Measurements from ENCODE around the gene EEF1AKMT4. TPM values are rescaled to one million over a fixed set of nuclear protein-coding genes. Genes with fewer than 3 reads are reported as not detected.

EEF1AKMT4 gene
- total and polyA plus RNA-seq, 3 experiments from 2014 or later: 5.3 to 14.5 (median 13.2) TPM

DNA sequence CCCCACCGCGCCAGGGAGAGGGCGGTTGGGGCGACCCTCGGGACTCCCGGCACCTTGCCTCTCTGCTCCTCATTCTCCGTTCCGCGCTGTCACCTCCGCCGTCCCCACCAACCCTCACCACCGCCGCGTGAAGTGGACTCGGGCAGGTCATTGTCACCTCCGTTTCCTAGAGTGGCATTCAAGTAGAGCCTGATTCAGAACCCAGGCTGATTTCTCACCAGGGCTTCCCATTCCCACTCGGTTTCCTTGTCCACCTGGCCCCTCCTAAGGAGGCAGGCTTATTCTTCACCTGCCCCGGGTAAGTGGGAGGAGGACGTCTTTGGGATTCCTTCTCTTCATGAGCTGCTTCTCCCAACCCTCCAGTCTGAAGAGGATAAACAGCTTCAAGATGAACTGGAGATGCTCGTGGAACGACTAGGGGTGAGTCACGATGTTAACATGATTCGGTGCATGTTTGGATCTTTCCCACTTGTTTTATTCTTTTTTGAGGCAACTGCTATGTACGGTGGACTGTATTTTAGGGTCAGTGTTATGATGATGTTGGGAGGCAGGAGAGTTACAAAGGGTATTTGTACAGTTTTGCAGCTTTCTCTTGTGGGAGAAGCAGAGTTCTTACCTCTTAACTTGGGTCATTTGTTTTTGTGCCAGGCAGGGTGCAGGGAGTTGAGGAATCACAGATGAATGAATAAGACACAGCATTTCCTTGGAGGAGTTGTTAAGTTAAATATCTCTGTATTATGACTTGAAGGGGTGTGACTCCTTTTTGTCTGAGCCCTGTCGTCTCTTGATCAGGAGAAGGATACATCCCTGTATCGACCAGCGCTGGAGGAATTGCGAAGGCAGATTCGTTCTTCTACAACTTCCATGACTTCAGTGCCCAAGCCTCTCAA is 50.3 kb downstream of the EEF1AKMT4 start:
- H3K4me1 Mint-ChIP-seq: peaks cover 25 to 36% (median 36%) of the 10 kb centered on the region in 3 donors
- CTCF ChIA-PET: interaction anchor here (0.7 kb wide), 1 partner anchor 164 kb away, joined by 3 read pairs; the partner anchor contains the start of gene EIF2B5

DNA sequence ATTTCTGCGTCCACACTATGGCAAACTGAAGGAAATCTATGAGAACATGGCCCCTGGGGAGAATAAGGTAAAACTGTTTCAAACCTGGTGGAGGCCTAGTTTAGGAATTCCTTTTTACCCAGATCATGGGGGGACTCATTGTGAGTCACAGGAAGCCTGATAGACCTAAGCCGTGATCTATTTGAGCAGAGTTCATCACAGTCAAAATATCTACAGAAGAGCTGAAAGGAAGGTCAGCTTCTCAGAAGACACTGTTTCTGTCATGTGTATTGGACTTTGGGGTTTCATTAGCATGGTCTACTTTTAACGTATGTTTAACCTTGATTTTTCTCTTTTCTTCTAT is 50.9 kb downstream of the EEF1AKMT4 start:
- H3K4me1 ChIP-seq (ENCODE audit: insufficient read depth, low read length): peaks cover 14% of the 10 kb centered on the region
- Mint-ChIP-seq H3K36me3 (peaks cover 5 to 61% (median 15%) of the 10 kb centered on the region in 3 donors), H3K4me3 (peak overlapping the region; percentile 89 to 96 (median 92)), H3K27ac (peak overlapping the region in 5 of 8 donors; percentile 57 to 94 (median 90)), H3K27me3 (peaks cover 0 to 2% of the 10 kb centered on the region in 2 donors), H3K4me1 (peaks cover 25 to 36% (median 36%) of the 10 kb centered on the region in 3 donors), H3K9me3 (no peaks in the 10 kb centered on the region)
- H3K27ac ChIP-seq (ENCODE audit: low read depth, low read length): no peak overlapping the region
- ChIA-PET POLR2A (no interaction called here), CTCF (interaction anchor here (1.5 kb wide), 1 partner anchor 53 kb away, joined by 3 read pairs; no protein-coding TSS in a partner anchor)
- H3K4me3 ChIP-seq (ENCODE audit: low read length): peak overlapping the region; percentile 68
- no peak for DNase-seq
- no peaks in the 10 kb centered on the region for H3K9me3 ChIP-seq (ENCODE audit: low read length)
- H3K27me3 ChIP-seq (ENCODE audit: insufficient read depth, low read length, poor library complexity, severe bottlenecking): no peaks in the 10 kb centered on the region
- peaks cover 45% of the 10 kb centered on the region for H3K36me3 ChIP-seq (ENCODE audit: insufficient read depth, low read length)

More for the DNA sequence above, 50.3 kb downstream of the EEF1AKMT4 start:
- Histone ChIP-seq H3K4me1 (ENCODE audit: insufficient read depth, low read length) (peaks cover 14% of the 10 kb centered on the region), H3K27me3 (ENCODE audit: insufficient read depth, low read length, poor library complexity, severe bottlenecking) (no peaks in the 10 kb centered on the region), H3K36me3 (ENCODE audit: insufficient read depth, low read length) (peaks cover 43% of the 10 kb centered on the region), H3K9me3 (ENCODE audit: low read length) (no peaks in the 10 kb centered on the region), H3K27ac (ENCODE audit: low read depth, low read length) (peak overlapping the region; percentile 57), H3K4me3 (ENCODE audit: low read length) (peak overlapping the region; percentile 68)
- peak overlapping the region; percentile 52 to 95 (median 89) for H3K27ac Mint-ChIP-seq
- peaks cover 5 to 57% (median 15%) of the 10 kb centered on the region in 3 donors for H3K36me3 Mint-ChIP-seq
- peak overlapping the region; percentile 89 to 96 (median 92) for H3K4me3 Mint-ChIP-seq
- H3K27me3 Mint-ChIP-seq: peaks cover 0 to 3% of the 10 kb centered on the region in 2 donors
- POLR2A ChIA-PET: interaction anchor here (0.8 to 1.5 kb wide), 2 partner anchors 115 to 126 kb away, joined by 4 to 5 read pairs; no protein-coding TSS in a partner anchor
- no peak for DNase-seq
- H3K9me3 Mint-ChIP-seq: no peaks in the 10 kb centered on the region

GRCh38 chr3:184305577-184305976 is 56.1 kb downstream of the EEF1AKMT4 start:
- H3K36me3 ChIP-seq (ENCODE audit: insufficient read depth, low read length): peaks cover 66% of the 10 kb centered on the region
- Mint-ChIP-seq H3K36me3 (peaks cover 5 to 86% (median 47%) of the 10 kb centered on the region in 3 donors), H3K27ac (peak overlapping the region in 2 of 8 donors; percentile 3 to 47), H3K27me3 (no peaks in the 10 kb centered on the region), H3K9me3 (no peaks in the 10 kb centered on the region), H3K4me1 (peaks cover 7 to 16% (median 11%) of the 10 kb centered on the region in 3 donors), H3K4me3 (peak overlapping the region in 1 of 7 donors; percentile 18)
- no peak overlapping the region for H3K27ac ChIP-seq (ENCODE audit: low read depth, low read length)
- no peaks in the 10 kb centered on the region for H3K27me3 ChIP-seq (ENCODE audit: insufficient read depth, low read length, poor library complexity, severe bottlenecking)
- no peaks in the 10 kb centered on the region for H3K4me1 ChIP-seq (ENCODE audit: insufficient read depth, low read length)
- no peaks in the 10 kb centered on the region for H3K9me3 ChIP-seq (ENCODE audit: low read length)
- H3K4me3 ChIP-seq (ENCODE audit: low read length): no peak overlapping the region
- no peak for DNase-seq
- CTCF ChIA-PET: interaction anchor here (1.0 kb wide), 1 partner anchor 210 kb away, joined by 4 read pairs; no protein-coding TSS in a partner anchor
- POLR2A ChIA-PET: no interaction called here

GRCh38 chr3:184306341-184306972 is 57.0 kb downstream of the EEF1AKMT4 start:
- no peaks in the 10 kb centered on the region for H3K4me1 ChIP-seq (ENCODE audit: insufficient read depth, low read length)
- peaks cover 5 to 12% (median 9%) of the 10 kb centered on the region in 3 donors for H3K4me1 Mint-ChIP-seq
- no peaks in the 10 kb centered on the region for H3K9me3 ChIP-seq (ENCODE audit: low read length)
- H3K36me3 Mint-ChIP-seq: peaks cover 5 to 79% (median 46%) of the 10 kb centered on the region in 3 donors
- no peak overlapping the region for H3K4me3 ChIP-seq (ENCODE audit: low read length)
- DNase-seq: no peak
- no peak overlapping the region for H3K4me3 Mint-ChIP-seq
- no peak overlapping the region for H3K27ac ChIP-seq (ENCODE audit: low read depth, low read length)
- ChIA-PET CTCF (no interaction called here), POLR2A (no interaction called here)
- peak overlapping the region in 1 of 8 donors; percentile 54 for H3K27ac Mint-ChIP-seq
- no peaks in the 10 kb centered on the region for H3K9me3 Mint-ChIP-seq
- no peaks in the 10 kb centered on the region for H3K27me3 Mint-ChIP-seq
- peaks cover 58% of the 10 kb centered on the region for H3K36me3 ChIP-seq (ENCODE audit: insufficient read depth, low read length)
- H3K27me3 ChIP-seq (ENCODE audit: insufficient read depth, low read length, poor library complexity, severe bottlenecking): no peaks in the 10 kb centered on the region

DNA sequence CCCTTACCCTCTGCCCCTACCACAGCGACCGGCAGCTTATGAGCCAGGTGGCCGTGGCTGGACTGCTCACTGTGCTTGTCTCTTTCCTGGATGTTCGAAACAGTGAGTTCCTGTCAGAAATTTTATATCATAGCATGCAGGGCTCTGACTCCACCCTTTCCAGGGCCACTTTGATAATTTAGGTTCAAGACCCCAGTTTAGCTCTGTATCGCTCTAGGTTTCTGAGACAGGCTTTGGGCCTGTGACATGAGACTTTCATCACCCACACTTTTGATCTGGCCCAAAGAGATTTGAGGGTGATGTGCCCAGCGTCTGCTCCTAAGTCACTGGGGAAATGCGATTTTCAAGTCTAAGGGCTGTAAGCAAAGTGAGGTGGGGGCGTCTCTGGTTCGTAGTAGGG is 58.4 kb downstream of the EEF1AKMT4 start:
- Histone ChIP-seq H3K36me3 (ENCODE audit: insufficient read depth, low read length) (peaks cover 45% of the 10 kb centered on the region), H3K27me3 (ENCODE audit: insufficient read depth, low read length, poor library complexity, severe bottlenecking) (no peaks in the 10 kb centered on the region), H3K4me1 (ENCODE audit: insufficient read depth, low read length) (no peaks in the 10 kb centered on the region), H3K4me3 (ENCODE audit: low read length) (no peak overlapping the region), H3K27ac (ENCODE audit: low read depth, low read length) (no peak overlapping the region), H3K9me3 (ENCODE audit: low read length) (no peaks in the 10 kb centered on the region)
- Mint-ChIP-seq H3K9me3 (no peaks in the 10 kb centered on the region), H3K27ac (peak overlapping the region in 2 of 8 donors; percentile 15 to 34), H3K4me1 (peaks cover 0 to 8% (median 2%) of the 10 kb centered on the region in 3 donors), H3K36me3 (peaks cover 5 to 65% (median 43%) of the 10 kb centered on the region in 3 donors), H3K4me3 (no peak overlapping the region), H3K27me3 (no peaks in the 10 kb centered on the region)
- ChIA-PET CTCF (no interaction called here), POLR2A (no interaction called here)
- DNase-seq: no peak

Other genes with a start within 250 kb of the EEF1AKMT4 start
- gene ABCC5, start 231.8 kb upstream of the EEF1AKMT4 start, total RNA-seq: 10 to 100 TPM; 18.1 to 19.0 TPM
- gene ABCC5, start 231.8 kb upstream of the EEF1AKMT4 start, polyA plus RNA-seq: 9.5 TPM
- not detected for gene HTR3D, start 217.9 kb upstream of the EEF1AKMT4 start, total RNA-seq
- gene HTR3D, start 217.9 kb upstream of the EEF1AKMT4 start, polyA plus RNA-seq: not detected
- not detected for gene HTR3C, start 196.6 kb upstream of the EEF1AKMT4 start, total RNA-seq
- gene HTR3C, start 196.6 kb upstream of the EEF1AKMT4 start, polyA plus RNA-seq: not detected
- gene HTR3E, start 152.6 kb upstream of the EEF1AKMT4 start, total RNA-seq: not detected
- gene HTR3E, start 152.6 kb upstream of the EEF1AKMT4 start, polyA plus RNA-seq: not detected
- gene EIF2B5, start 114.3 kb upstream of the EEF1AKMT4 start, total RNA-seq: 10 to 100 TPM; 74.8 to 83.9 TPM
- gene EIF2B5, start 114.3 kb upstream of the EEF1AKMT4 start, polyA plus RNA-seq: 51.6 TPM
- gene DVL3, start 94.3 kb upstream of the EEF1AKMT4 start, total RNA-seq: 10 to 100 TPM; 38.5 to 44.0 TPM
- 15.4 TPM for gene DVL3, start 94.3 kb upstream of the EEF1AKMT4 start, polyA plus RNA-seq
- 100 to 1,000 TPM; 268 to 270 TPM for gene AP2M1, start 74.8 kb upstream of the EEF1AKMT4 start, total RNA-seq
- gene AP2M1, start 74.8 kb upstream of the EEF1AKMT4 start, polyA plus RNA-seq: 265 TPM
- 10 to 100 TPM; 70.8 to 70.9 TPM for gene ABCF3, start 63.5 kb upstream of the EEF1AKMT4 start, total RNA-seq
- gene ABCF3, start 63.5 kb upstream of the EEF1AKMT4 start, polyA plus RNA-seq: 54.5 TPM
- gene VWA5B2, start 20.1 kb upstream of the EEF1AKMT4 start, total RNA-seq: under 1 TPM in 1 of 2 experiments, not detected in 1; 0.11 TPM
- gene VWA5B2, start 20.1 kb upstream of the EEF1AKMT4 start, polyA plus RNA-seq: not detected
- gene ALG3, start 710 bp upstream of the EEF1AKMT4 start, total RNA-seq: 10 to 100 TPM; 59.4 to 61.4 TPM
- gene ALG3, start 710 bp upstream of the EEF1AKMT4 start, polyA plus RNA-seq: 73.2 TPM
- gene CAMK2N2, start 11.9 kb downstream of the EEF1AKMT4 start, total RNA-seq: under 1 TPM; 0.66 to 0.77 TPM
- not detected for gene CAMK2N2, start 11.9 kb downstream of the EEF1AKMT4 start, polyA plus RNA-seq
- not detected for gene ECE2, start 26.4 kb downstream of the EEF1AKMT4 start, total RNA-seq
- gene ECE2, start 26.4 kb downstream of the EEF1AKMT4 start, polyA plus RNA-seq: not detected
- gene PSMD2, start 49.6 kb downstream of the EEF1AKMT4 start, total RNA-seq: 100 to 1,000 TPM; 334 to 342 TPM
- gene PSMD2, start 49.6 kb downstream of the EEF1AKMT4 start, polyA plus RNA-seq: 211 TPM
- gene EIF4G1, start 64.9 kb downstream of the EEF1AKMT4 start, total RNA-seq: 100 to 1,000 TPM; 693 to 694 TPM
- gene EIF4G1, start 64.9 kb downstream of the EEF1AKMT4 start, polyA plus RNA-seq: 46.2 TPM
- gene FAM131A, start 87.9 kb downstream of the EEF1AKMT4 start, total RNA-seq: 1 to 10 TPM; 2.2 to 2.4 TPM
- 2.2 TPM for gene FAM131A, start 87.9 kb downstream of the EEF1AKMT4 start, polyA plus RNA-seq
- 1 to 10 TPM; 6.3 to 7.3 TPM for gene CLCN2, start 111.9 kb downstream of the EEF1AKMT4 start, total RNA-seq
- 0.54 TPM for gene CLCN2, start 111.9 kb downstream of the EEF1AKMT4 start, polyA plus RNA-seq
- 100 to 1,000 TPM; 147 TPM for gene POLR2H, start 112.0 kb downstream of the EEF1AKMT4 start, total RNA-seq
- gene POLR2H, start 112.0 kb downstream of the EEF1AKMT4 start, polyA plus RNA-seq: 52.1 TPM
- not detected for gene THPO, start 128.5 kb downstream of the EEF1AKMT4 start, total RNA-seq
- not detected for gene THPO, start 128.5 kb downstream of the EEF1AKMT4 start, polyA plus RNA-seq
- under 1 TPM in 1 of 2 experiments, not detected in 1; 0.04 TPM for gene CHRD, start 130.4 kb downstream of the EEF1AKMT4 start, total RNA-seq
- not detected for gene CHRD, start 130.4 kb downstream of the EEF1AKMT4 start, polyA plus RNA-seq

All from CD8-positive, alpha-beta memory T cell (primary cell).